ENCODE data around the gene IGSF5.

The IGSF5 gene

DNA sequence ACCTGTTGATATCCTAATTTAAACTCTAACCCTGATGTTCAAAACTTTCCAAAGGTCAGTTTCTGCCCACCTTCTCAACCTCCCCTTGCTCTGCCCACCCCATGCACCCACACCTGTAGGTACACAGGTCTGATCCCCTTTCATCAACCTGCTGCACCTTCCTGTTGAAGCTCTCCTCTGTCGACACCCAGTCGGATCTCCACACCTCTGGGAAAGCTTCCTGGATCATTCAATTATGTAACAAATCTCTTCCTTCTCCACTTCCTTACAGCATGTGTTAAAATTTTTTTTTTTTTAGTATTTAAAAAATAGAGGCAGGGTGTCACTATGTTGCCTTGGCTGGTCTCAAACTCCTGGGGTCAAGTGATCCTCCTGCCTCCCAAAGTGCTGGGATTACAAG lies 44.7 kb upstream of the IGSF5 start:
- no peak overlapping the region for H3K27ac ChIP-seq (ENCODE audit: extremely low read depth, low read depth, low read length)
- ChIA-PET CTCF (interaction anchor here (1.4 to 1.5 kb wide), 2 partner anchors 9 to 183 kb away, joined by 3 to 4 read pairs; no protein-coding TSS in a partner anchor), POLR2A (interaction anchor here (0.6 kb wide), 2 partner anchors 90 to 239 kb away, joined by 3 to 5 read pairs; no protein-coding TSS in a partner anchor)
- no peaks in the 10 kb centered on the region for H3K9me3 ChIP-seq (ENCODE audit: control insufficient read depth, insufficient read depth, low read depth, low read length)
- TF ChIP-seq SCRT2 (tag by site-specific recombination; IDR thresholded peaks at IDR 0.05) (peak; percentile 48; the same call in 1 of the 2 replicates), ZFP37 (tag by site-specific recombination; IDR thresholded peaks at IDR 0.05) (no peak), ZNF423 (tag by site-specific recombination; IDR thresholded peaks at IDR 0.05) (no peak), SP7 (tag by site-specific recombination; IDR thresholded peaks at IDR 0.05) (no peak)
- no peaks in the 10 kb centered on the region for H3K4me1 ChIP-seq (ENCODE audit: control insufficient read depth, insufficient read depth, low read length)
- H3K4me3 ChIP-seq (ENCODE audit: low read depth, low read length) = no peak overlapping the region
- no peaks in the 10 kb centered on the region for H3K36me3 ChIP-seq (ENCODE audit: control insufficient read depth in 2 of 2, insufficient read depth in 1 of 2, low read length in 2 of 2)

DNA sequence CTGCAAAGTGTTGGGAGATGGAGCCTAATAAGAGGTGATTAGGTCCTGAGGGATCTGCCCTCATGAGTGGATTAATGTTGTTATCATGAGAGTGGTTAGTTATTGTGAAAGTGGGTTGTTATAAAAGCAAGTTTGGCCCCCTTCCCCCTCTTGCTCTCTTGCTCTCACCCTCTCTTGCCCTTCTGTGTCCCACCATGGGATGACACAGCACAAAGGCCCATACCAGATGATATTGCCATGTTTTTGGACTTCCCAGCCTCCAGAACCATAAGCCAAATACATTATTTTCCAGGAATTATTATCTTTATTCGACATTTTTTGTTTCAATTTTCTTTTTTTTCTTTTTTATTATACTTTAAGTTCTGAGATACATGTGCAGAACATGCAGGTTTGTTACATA lies 41.4 kb upstream of the IGSF5 start:
- Histone ChIP-seq H3K36me3 (ENCODE audit: control insufficient read depth in 2 of 2, insufficient read depth in 1 of 2, low read length in 2 of 2) (no peaks in the 10 kb centered on the region), H3K4me1 (ENCODE audit: control insufficient read depth, insufficient read depth, low read length) (no peaks in the 10 kb centered on the region), H3K27ac (ENCODE audit: extremely low read depth, low read depth, low read length) (no peak overlapping the region), H3K4me3 (ENCODE audit: low read depth, low read length) (no peak overlapping the region), H3K9me3 (ENCODE audit: control insufficient read depth, insufficient read depth, low read depth, low read length) (no peaks in the 10 kb centered on the region)
- CTCF ChIA-PET = no interaction called here
- TF ChIP-seq, protein P1, sequence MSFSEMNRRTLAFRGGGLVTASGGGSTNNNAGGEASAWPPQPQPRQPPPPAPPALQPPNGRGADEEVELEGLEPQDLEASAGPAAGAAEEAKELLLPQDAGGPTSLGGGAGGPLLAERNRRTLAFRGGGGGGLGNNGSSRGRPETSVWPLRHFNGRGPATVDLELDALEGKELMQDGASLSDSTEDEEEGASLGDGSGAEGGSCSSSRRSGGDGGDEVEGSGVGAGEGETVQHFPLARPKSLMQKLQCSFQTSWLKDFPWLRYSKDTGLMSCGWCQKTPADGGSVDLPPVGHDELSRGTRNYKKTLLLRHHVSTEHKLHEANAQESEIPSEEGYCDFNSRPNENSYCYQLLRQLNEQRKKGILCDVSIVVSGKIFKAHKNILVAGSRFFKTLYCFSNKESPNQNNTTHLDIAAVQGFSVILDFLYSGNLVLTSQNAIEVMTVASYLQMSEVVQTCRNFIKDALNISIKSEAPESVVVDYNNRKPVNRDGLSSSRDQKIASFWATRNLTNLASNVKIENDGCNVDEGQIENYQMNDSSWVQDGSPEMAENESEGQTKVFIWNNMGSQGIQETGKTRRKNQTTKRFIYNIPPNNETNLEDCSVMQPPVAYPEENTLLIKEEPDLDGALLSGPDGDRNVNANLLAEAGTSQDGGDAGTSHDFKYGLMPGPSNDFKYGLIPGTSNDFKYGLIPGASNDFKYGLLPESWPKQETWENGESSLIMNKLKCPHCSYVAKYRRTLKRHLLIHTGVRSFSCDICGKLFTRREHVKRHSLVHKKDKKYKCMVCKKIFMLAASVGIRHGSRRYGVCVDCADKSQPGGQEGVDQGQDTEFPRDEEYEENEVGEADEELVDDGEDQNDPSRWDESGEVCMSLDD (tag by site-specific recombination; IDR thresholded peaks at IDR 0.05) = no peak
- no peak for TF ChIP-seq REPIN1 (tag by site-specific recombination; IDR thresholded peaks at IDR 0.05; ENCODE audit: low read depth)
- TF ChIP-seq ZNF155 (tag by site-specific recombination; IDR thresholded peaks at IDR 0.05) = no peak
- TF ChIP-seq ZXDB (tag by site-specific recombination; IDR thresholded peaks at IDR 0.05) = no peak
- POLR2A ChIA-PET = no interaction called here

DNA sequence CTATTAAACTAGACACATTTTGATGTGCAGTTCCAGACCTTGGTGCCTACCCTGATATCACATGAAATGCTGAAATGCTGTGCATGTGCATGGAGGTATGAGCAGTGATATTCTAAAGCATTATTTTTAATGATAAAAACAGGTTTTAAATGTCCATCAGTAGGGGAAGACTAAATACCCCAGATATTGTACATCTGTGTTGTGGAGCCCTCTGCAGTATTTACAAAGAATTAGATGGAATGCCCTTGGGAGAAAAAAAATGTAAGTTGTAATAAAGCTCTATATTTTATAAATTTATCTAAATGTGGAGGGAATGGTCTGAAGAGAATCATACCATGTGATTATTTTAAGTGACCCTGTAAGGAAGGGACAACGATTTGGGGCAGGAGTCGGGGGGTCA lies 39.1 kb upstream of the IGSF5 start:
- ChIA-PET CTCF (interaction anchor here (2.7 to 5.3 kb wide), 2 partner anchors 10 to 188 kb away, joined by 13 to 47 read pairs; no protein-coding TSS in a partner anchor), POLR2A (no interaction called here)
- H3K36me3 ChIP-seq (ENCODE audit: control insufficient read depth in 2 of 2, insufficient read depth in 1 of 2, low read length in 2 of 2) = no peaks in the 10 kb centered on the region
- H3K4me1 ChIP-seq (ENCODE audit: control insufficient read depth, insufficient read depth, low read length) = no peaks in the 10 kb centered on the region
- H3K27ac ChIP-seq (ENCODE audit: extremely low read depth, low read depth, low read length) = no peak overlapping the region
- H3K4me3 ChIP-seq (ENCODE audit: low read depth, low read length) = no peak overlapping the region
- H3K9me3 ChIP-seq (ENCODE audit: control insufficient read depth, insufficient read depth, low read depth, low read length) = no peaks in the 10 kb centered on the region
- TF ChIP-seq, protein P2, sequence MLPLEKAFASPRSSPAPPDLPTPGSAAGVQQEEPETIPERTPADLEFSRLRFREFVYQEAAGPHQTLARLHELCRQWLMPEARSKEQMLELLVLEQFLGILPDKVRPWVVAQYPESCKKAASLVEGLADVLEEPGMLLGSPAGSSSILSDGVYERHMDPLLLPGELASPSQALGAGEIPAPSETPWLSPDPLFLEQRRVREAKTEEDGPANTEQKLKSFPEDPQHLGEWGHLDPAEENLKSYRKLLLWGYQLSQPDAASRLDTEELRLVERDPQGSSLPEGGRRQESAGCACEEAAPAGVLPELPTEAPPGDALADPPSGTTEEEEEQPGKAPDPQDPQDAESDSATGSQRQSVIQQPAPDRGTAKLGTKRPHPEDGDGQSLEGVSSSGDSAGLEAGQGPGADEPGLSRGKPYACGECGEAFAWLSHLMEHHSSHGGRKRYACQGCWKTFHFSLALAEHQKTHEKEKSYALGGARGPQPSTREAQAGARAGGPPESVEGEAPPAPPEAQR (tag by site-specific recombination; IDR thresholded peaks at IDR 0.05) = no peak
- TF ChIP-seq, protein P3, sequence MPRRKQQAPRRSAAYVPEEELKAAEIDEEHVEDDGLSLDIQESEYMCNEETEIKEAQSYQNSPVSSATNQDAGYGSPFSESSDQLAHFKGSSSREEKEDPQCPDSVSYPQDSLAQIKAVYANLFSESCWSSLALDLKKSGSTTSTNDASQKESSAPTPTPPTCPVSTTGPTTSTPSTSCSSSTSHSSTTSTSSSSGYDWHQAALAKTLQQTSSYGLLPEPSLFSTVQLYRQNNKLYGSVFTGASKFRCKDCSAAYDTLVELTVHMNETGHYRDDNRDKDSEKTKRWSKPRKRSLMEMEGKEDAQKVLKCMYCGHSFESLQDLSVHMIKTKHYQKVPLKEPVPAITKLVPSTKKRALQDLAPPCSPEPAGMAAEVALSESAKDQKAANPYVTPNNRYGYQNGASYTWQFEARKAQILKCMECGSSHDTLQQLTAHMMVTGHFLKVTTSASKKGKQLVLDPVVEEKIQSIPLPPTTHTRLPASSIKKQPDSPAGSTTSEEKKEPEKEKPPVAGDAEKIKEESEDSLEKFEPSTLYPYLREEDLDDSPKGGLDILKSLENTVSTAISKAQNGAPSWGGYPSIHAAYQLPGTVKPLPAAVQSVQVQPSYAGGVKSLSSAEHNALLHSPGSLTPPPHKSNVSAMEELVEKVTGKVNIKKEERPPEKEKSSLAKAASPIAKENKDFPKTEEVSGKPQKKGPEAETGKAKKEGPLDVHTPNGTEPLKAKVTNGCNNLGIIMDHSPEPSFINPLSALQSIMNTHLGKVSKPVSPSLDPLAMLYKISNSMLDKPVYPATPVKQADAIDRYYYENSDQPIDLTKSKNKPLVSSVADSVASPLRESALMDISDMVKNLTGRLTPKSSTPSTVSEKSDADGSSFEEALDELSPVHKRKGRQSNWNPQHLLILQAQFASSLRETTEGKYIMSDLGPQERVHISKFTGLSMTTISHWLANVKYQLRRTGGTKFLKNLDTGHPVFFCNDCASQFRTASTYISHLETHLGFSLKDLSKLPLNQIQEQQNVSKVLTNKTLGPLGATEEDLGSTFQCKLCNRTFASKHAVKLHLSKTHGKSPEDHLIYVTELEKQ (tag by site-specific recombination; IDR thresholded peaks at IDR 0.05; ENCODE audit: borderline replicate concordance) = no peak
- TF ChIP-seq ZBTB48 (tag by site-specific recombination; IDR thresholded peaks at IDR 0.05) (no peak), PRDM1 (tag by site-specific recombination; IDR thresholded peaks at IDR 0.05) (no peak), ZNF394 (tag by site-specific recombination; IDR thresholded peaks at IDR 0.05; ENCODE audit: borderline replicate concordance) (no peak), ZFP41 (tag by site-specific recombination; IDR thresholded peaks at IDR 0.05; ENCODE audit: borderline replicate concordance) (no peak), GLI4 (tag by site-specific recombination; IDR thresholded peaks at IDR 0.05) (no peak), ZNF391 (tag by site-specific recombination; IDR thresholded peaks at IDR 0.05; ENCODE audit: borderline replicate concordance, low read depth) (no peak)
- TF ChIP-seq, protein P4, sequence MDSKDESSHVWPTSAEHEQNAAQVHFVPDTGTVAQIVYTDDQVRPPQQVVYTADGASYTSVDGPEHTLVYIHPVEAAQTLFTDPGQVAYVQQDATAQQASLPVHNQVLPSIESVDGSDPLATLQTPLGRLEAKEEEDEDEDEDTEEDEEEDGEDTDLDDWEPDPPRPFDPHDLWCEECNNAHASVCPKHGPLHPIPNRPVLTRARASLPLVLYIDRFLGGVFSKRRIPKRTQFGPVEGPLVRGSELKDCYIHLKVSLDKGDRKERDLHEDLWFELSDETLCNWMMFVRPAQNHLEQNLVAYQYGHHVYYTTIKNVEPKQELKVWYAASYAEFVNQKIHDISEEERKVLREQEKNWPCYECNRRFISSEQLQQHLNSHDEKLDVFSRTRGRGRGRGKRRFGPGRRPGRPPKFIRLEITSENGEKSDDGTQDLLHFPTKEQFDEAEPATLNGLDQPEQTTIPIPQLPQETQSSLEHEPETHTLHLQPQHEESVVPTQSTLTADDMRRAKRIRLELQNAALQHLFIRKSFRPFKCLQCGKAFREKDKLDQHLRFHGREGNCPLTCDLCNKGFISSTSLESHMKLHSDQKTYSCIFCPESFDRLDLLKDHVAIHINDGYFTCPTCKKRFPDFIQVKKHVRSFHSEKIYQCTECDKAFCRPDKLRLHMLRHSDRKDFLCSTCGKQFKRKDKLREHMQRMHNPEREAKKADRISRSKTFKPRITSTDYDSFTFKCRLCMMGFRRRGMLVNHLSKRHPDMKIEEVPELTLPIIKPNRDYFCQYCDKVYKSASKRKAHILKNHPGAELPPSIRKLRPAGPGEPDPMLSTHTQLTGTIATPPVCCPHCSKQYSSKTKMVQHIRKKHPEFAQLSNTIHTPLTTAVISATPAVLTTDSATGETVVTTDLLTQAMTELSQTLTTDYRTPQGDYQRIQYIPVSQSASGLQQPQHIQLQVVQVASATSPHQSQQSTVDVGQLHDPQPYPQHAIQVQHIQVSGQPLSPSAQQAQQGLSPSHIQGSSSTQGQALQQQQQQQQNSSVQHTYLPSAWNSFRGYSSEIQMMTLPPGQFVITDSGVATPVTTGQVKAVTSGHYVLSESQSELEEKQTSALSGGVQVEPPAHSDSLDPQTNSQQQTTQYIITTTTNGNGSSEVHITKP (tag by site-specific recombination; IDR thresholded peaks at IDR 0.05) = no peak
